Stimulated activated naive CD4-positive, alpha-beta T cell (primary cell): ENCODE measurements around the gene CLIP3.
"Not testable (repeated sequence)": the region's sequence is repeated elsewhere in the genome, so short reads cannot be mapped to it uniquely, and the experiment has no call there.

Experiments
- DNase-seq, 6 experiments: peaks; one replicate each; lab custom pipeline; 2025; lab: John Stamatoyannopoulos, UW

Gene CLIP3

GRCh38 chr19:36049080-36049698 is 16.5 kb upstream of the CLIP3 start:
- DNase-seq = no peak

GRCh38 chr19:36047835-36048234 is 15.2 kb upstream of the CLIP3 start:
- no peak for DNase-seq

- no peak for DNase-seq
Measured at GRCh38 chr19:36046443-36047050, 13.9 kb upstream of the CLIP3 start.

GRCh38 chr19:36043952-36044351 is 11.3 kb upstream of the CLIP3 start:
- DNase-seq = no peak

- no peak for DNase-seq
Measured at GRCh38 chr19:36041831-36042230, 9.2 kb upstream of the CLIP3 start.

GRCh38 chr19:36041092-36041491 is 8.4 kb upstream of the CLIP3 start:
- not testable (repeated sequence) for DNase-seq

- DNase-seq = no peak
Measured at GRCh38 chr19:36040495-36040894, 7.8 kb upstream of the CLIP3 start.

- DNase-seq = no peak
Measured at GRCh38 chr19:36031308-36031707, 1.4 kb downstream of the CLIP3 start.

GRCh38 chr19:36030264-36031148 is 2.2 kb downstream of the CLIP3 start:
- no peak for DNase-seq

GRCh38 chr19:36028313-36029041 is 4.2 kb downstream of the CLIP3 start:
- DNase-seq = no peak

- DNase-seq = no peak
Measured at GRCh38 chr19:36027696-36028095, 5.0 kb downstream of the CLIP3 start.

GRCh38 chr19:36026091-36026876 is 6.4 kb downstream of the CLIP3 start:
- DNase-seq = no peak

- no peak for DNase-seq
Measured at GRCh38 chr19:36025541-36025940, 7.1 kb downstream of the CLIP3 start.

- no peak for DNase-seq
Measured at GRCh38 chr19:36023432-36023831, 9.2 kb downstream of the CLIP3 start.

- no peak for DNase-seq
Measured at GRCh38 chr19:36019061-36019670, 13.5 kb downstream of the CLIP3 start.

GRCh38 chr19:36014012-36014924 is 18.4 kb downstream of the CLIP3 start, which contains the start of gene ALKBH6:
Gene ALKBH6, minus strand, starts transcription at chr19:36014213. Its CDS starts 816 bp downstream, at chr19:36013397.
- peak; percentile 95 to 99 (median 96) for DNase-seq

GRCh38 chr19:36013280-36014011 is 19.2 kb downstream of the CLIP3 start:
- DNase-seq = no peak

GRCh38 chr19:36010402-36010801 is 22.3 kb downstream of the CLIP3 start:
- DNase-seq = no peak
